Vagina (tissue), 2 donors: ENCODE data around the gene REN. TPM values are rescaled to one million over a fixed set of nuclear protein-coding genes. Genes with fewer than 3 reads are reported as not detected.
A peak's percentile ranks its signal among the peaks of the same experiment; 100 is the strongest.

ENCODE experiments used
- DNase-seq, 2 donors: peaks; one replicate each; pipeline ENCODE4 v3.0.0-alpha.2; 2017; ENCODE audit errors: extremely low spot score in 2 of 2
- H3K27ac ChIP-seq: fragments of 200-600 bp; sonication (generic); one replicate; pipeline ENCODE4 v1.5.1; 2019
- H3K27me3 ChIP-seq: fragments of 200-600 bp; sonication (generic); one replicate; pipeline ENCODE4 v1.5.1; 2019
- H3K36me3 ChIP-seq, 2 donors: fragments of 200-600 bp; sonication (generic); one replicate each; pipeline ENCODE4 v1.5.1; 2017 to 2019
- H3K4me1 ChIP-seq: fragments of 200-600 bp; sonication (generic); one replicate; pipeline ENCODE4 v1.5.1; 2019
- H3K4me3 ChIP-seq, 2 donors: fragments of 200-600 bp; sonication (generic); 1 replicate in 1 of 2; 2 replicates in 1 of 2; pipeline ENCODE4 v1.5.1; 2016 to 2019
- H3K9me3 ChIP-seq: fragments of 200-600 bp; sonication (generic); one replicate; pipeline ENCODE4 v1.5.1; 2019
- POLR2A ChIP-seq, 2 donors: fragments of 450-650 bp; IDR thresholded peaks; one replicate each; pipeline ENCODE4 v1.6.1; 2017; ENCODE audit warnings: antibody characterized with exemption in 2 of 2, mild to moderate bottlenecking in 2 of 2, moderate library complexity in 2 of 2
- POLR2AphosphoS5 ChIP-seq, 2 donors: sonication (generic); formaldehyde crosslinking; IDR thresholded peaks; one replicate each; pipeline ENCODE4 v1.9.0; 2017; ENCODE audit warnings: antibody characterized with exemption in 2 of 2, mild to moderate bottlenecking in 2 of 2, low read depth in 1 of 2; ENCODE audit not compliant: insufficient read depth in 1 of 2
- intact Hi-C: fragments of 100-400 bp; cut with DNase I; formaldehyde crosslinking; loops from one replicate; pipeline ENCODE4 v1.15.1; 2023
- total RNA-seq: library from RNA; depleted of rRNA; stranded (reverse); fragments of >200 nt; gene quantifications from one replicate; pipeline ENCODE4 v1.2.3, GENCODE V29; 2016
- TF ChIP-seq, protein P1 (sequence below), 3 experiments: fragments of 450-650 bp in 2 of 3; fragments of 200-600 bp in 1 of 3; sonication (generic) in 1 of 3; IDR thresholded peaks; one replicate each; pipeline ENCODE4 v1.5.1; 2017 to 2019; ENCODE audit warnings: antibody characterized with exemption in 3 of 3, mild to moderate bottlenecking in 2 of 3, moderate library complexity in 2 of 3

REN gene
- total RNA-seq, 1 donor from 2014 or later: not detected

DNA sequence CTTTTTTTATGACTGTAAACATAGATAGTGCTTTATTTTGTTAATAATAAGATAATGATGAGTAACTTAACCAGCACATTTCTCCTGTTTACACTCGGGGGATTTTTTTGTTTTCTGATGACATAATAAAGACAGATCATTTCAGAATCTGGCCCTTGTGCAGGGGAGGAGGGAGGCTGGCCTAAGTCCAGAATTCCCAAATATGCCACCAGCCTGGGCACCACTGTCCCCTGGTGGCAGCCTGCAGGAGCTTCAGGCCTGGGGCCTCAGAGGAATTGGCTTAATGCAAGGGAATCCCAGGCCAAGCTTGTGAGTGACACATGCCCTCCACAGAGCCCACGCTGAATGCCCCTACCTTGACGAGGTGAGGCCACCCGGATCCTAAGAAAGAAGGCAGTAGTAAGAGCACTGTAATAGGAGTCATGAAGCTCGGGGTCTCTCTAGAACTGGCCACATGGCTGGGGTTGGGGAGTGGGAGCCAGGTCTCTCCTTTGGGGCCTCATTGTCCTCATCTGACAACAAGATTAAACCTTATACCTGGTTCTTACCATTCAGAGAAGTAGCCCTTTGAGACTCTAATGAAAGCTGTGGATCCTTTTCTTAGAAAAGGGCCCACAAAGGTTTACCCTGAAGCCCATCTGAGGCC lies 38.4 kb downstream of the REN start:
- no peak for DNase-seq
- peak overlapping the region; percentile 78 for H3K27ac ChIP-seq
- H3K36me3 ChIP-seq: peaks cover 0 to 33% of the 10 kb centered on the region in 2 donors
- H3K4me1 ChIP-seq: peaks cover 59% of the 10 kb centered on the region
- intact Hi-C loops: loop anchor here (1.0 to 2.0 kb wide), 2 partner anchors 54 to 257 kb away; partner anchors contain the start of gene SOX13
- H3K4me3 ChIP-seq: no peak overlapping the region
- no peaks in the 10 kb centered on the region for H3K27me3 ChIP-seq
- H3K9me3 ChIP-seq: no peaks in the 10 kb centered on the region
- peak; percentile 51 to 55 for TF ChIP-seq POLR2AphosphoS5 (IDR thresholded peaks at IDR 0.05; ENCODE audit: insufficient read depth in 1 of 2, low read depth in 1 of 2)
- no peak for TF ChIP-seq POLR2A (IDR thresholded peaks at IDR 0.05)
- TF ChIP-seq, protein P1, sequence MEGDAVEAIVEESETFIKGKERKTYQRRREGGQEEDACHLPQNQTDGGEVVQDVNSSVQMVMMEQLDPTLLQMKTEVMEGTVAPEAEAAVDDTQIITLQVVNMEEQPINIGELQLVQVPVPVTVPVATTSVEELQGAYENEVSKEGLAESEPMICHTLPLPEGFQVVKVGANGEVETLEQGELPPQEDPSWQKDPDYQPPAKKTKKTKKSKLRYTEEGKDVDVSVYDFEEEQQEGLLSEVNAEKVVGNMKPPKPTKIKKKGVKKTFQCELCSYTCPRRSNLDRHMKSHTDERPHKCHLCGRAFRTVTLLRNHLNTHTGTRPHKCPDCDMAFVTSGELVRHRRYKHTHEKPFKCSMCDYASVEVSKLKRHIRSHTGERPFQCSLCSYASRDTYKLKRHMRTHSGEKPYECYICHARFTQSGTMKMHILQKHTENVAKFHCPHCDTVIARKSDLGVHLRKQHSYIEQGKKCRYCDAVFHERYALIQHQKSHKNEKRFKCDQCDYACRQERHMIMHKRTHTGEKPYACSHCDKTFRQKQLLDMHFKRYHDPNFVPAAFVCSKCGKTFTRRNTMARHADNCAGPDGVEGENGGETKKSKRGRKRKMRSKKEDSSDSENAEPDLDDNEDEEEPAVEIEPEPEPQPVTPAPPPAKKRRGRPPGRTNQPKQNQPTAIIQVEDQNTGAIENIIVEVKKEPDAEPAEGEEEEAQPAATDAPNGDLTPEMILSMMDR (IDR thresholded peaks at IDR 0.05): peak; percentile 57 to 94 (median 84)

- intact Hi-C loops: loop anchor here (1.0 kb wide), 1 partner anchor 54 kb away; the partner anchor contains the start of gene SOX13
Measured at GRCh38 chr1:204126956-204127355, 39.2 kb downstream of the REN start.

DNA sequence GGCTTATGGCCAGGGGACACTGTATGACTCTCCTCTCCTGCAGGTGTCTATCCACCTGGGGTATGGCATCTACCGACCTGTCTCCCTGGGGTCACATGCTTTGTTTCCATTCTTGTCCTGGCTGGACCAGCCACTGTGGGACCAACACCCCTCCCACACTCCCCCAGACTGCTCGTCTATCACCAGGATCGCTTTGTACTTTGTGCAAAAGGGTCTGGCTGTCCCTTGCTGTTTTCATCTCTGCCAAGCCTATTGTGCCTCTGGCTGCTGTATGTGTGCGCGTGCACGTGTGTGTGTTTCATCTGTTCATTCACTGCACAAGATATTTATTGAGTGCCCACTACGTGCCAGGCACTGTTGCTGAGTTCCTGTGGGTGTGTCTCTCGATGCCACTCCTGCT lies 39.8 kb downstream of the REN start:
- DNase-seq: no peak
- no peaks in the 10 kb centered on the region for H3K27me3 ChIP-seq
- peaks cover 0 to 42% of the 10 kb centered on the region in 2 donors for H3K36me3 ChIP-seq
- H3K27ac ChIP-seq: peak overlapping the region; percentile 78
- H3K4me3 ChIP-seq: no peak overlapping the region
- intact Hi-C loops: no loop called here
- no peaks in the 10 kb centered on the region for H3K9me3 ChIP-seq
- H3K4me1 ChIP-seq: peaks cover 53% of the 10 kb centered on the region
- no peak for TF ChIP-seq POLR2A (IDR thresholded peaks at IDR 0.05)
- no peak for TF ChIP-seq POLR2AphosphoS5 (IDR thresholded peaks at IDR 0.05; ENCODE audit: insufficient read depth in 1 of 2, low read depth in 1 of 2)
- TF ChIP-seq, protein P1 (IDR thresholded peaks at IDR 0.05): no peak

More at GRCh38 chr1:204126956-204127355, 39.2 kb downstream of the REN start:
- H3K4me1 ChIP-seq: peaks cover 59% of the 10 kb centered on the region
- peaks cover 0 to 40% of the 10 kb centered on the region in 2 donors for H3K36me3 ChIP-seq
- peak overlapping the region; percentile 78 for H3K27ac ChIP-seq
- no peaks in the 10 kb centered on the region for H3K9me3 ChIP-seq
- H3K4me3 ChIP-seq: no peak overlapping the region
- no peak for DNase-seq
- no peak for TF ChIP-seq POLR2AphosphoS5 (IDR thresholded peaks at IDR 0.05; ENCODE audit: insufficient read depth in 1 of 2, low read depth in 1 of 2)
- no peak for TF ChIP-seq POLR2A (IDR thresholded peaks at IDR 0.05)
- TF ChIP-seq, protein P1 (IDR thresholded peaks at IDR 0.05): no peak
- H3K27me3 ChIP-seq: no peaks in the 10 kb centered on the region

- H3K4me3 ChIP-seq: no peak overlapping the region
- no peak for DNase-seq
- TF ChIP-seq POLR2AphosphoS5 (IDR thresholded peaks at IDR 0.05; ENCODE audit: insufficient read depth in 1 of 2, low read depth in 1 of 2): no peak
- TF ChIP-seq POLR2A (IDR thresholded peaks at IDR 0.05): no peak
- TF ChIP-seq, protein P1 (IDR thresholded peaks at IDR 0.05): no peak
- H3K27ac ChIP-seq: peak overlapping the region; percentile 78
- peaks cover 48% of the 10 kb centered on the region for H3K4me1 ChIP-seq
- H3K36me3 ChIP-seq: peaks cover 0 to 42% of the 10 kb centered on the region in 2 donors
- intact Hi-C loops: no loop called here
- no peaks in the 10 kb centered on the region for H3K27me3 ChIP-seq
- H3K9me3 ChIP-seq: no peaks in the 10 kb centered on the region
Measured at GRCh38 chr1:204125759-204126351, 40.3 kb downstream of the REN start.

GRCh38 chr1:204124639-204125038 lies 41.5 kb downstream of the REN start:
- H3K4me1 ChIP-seq: peaks cover 36% of the 10 kb centered on the region
- no peak for DNase-seq
- TF ChIP-seq, protein P1 (IDR thresholded peaks at IDR 0.05): no peak
- TF ChIP-seq POLR2AphosphoS5 (IDR thresholded peaks at IDR 0.05; ENCODE audit: insufficient read depth in 1 of 2, low read depth in 1 of 2) (no peak), POLR2A (IDR thresholded peaks at IDR 0.05) (no peak)
- intact Hi-C loops: no loop called here
- H3K4me3 ChIP-seq: no peak overlapping the region
- peaks cover 0 to 53% of the 10 kb centered on the region in 2 donors for H3K36me3 ChIP-seq
- H3K9me3 ChIP-seq: no peaks in the 10 kb centered on the region
- no peaks in the 10 kb centered on the region for H3K27me3 ChIP-seq
- H3K27ac ChIP-seq: no peak overlapping the region
